ENCODE measurements around the gene DAB2IP. TPM values are rescaled to one million over a fixed set of nuclear protein-coding genes. Genes with fewer than 3 reads are reported as not detected.

DAB2IP gene
- total RNA-seq, 1 experiment from 2014 or later, result 31.0 TPM

DNA sequence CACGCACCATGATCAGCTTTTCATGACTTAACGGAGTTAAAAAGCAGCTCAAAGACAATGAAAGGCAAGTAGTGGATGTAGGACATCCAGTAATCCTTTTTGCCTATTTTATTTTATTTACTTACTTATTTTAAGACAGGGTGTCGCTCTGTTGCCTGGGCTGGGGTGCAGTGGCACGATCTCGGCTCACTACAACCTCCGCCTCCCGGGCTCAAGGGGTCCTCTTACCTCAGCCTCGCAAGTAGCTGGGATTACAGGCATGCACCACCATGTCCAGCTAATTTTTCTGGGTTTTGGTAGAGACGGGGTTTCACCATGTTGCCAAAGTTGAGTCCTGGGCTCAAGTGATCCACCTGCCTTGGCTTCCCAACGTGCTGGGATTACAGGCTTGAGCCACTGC lies 148.9 kb downstream of the DAB2IP start:
- no peaks in the 10 kb centered on the region for H3K36me3 ChIP-seq (ENCODE audit: control insufficient read depth in 1 of 2, insufficient read depth in 2 of 2, low read length in 2 of 2)
- DNase-seq (ENCODE audit: low read depth, low spot score), result no peak
- H2AFZ ChIP-seq (ENCODE audit: low read depth, low read length, poor library complexity, severe bottlenecking), result no peak overlapping the region
- BruUV-seq (replicated peaks), result no TSS peak
- CTCF ChIA-PET, result no interaction called here
- no peak for TF ChIP-seq CEBPB (IDR thresholded peaks at IDR 0.05; ENCODE audit: low read depth)
- no peak for TF ChIP-seq ZFX (IDR thresholded peaks at IDR 0.05)
- TF ChIP-seq POLR2A (IDR thresholded peaks at IDR 0.05; ENCODE audit: borderline replicate concordance, extremely low read depth, insufficient read depth, insufficient read length), result no peak
- TF ChIP-seq, protein P1, sequence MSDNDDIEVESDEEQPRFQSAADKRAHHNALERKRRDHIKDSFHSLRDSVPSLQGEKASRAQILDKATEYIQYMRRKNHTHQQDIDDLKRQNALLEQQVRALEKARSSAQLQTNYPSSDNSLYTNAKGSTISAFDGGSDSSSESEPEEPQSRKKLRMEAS (IDR thresholded peaks at IDR 0.05), result no peak
- no peak for TF ChIP-seq ZNF274 (IDR thresholded peaks at IDR 0.05; ENCODE audit: low read depth, low read length)
- TF ChIP-seq, protein P2, sequence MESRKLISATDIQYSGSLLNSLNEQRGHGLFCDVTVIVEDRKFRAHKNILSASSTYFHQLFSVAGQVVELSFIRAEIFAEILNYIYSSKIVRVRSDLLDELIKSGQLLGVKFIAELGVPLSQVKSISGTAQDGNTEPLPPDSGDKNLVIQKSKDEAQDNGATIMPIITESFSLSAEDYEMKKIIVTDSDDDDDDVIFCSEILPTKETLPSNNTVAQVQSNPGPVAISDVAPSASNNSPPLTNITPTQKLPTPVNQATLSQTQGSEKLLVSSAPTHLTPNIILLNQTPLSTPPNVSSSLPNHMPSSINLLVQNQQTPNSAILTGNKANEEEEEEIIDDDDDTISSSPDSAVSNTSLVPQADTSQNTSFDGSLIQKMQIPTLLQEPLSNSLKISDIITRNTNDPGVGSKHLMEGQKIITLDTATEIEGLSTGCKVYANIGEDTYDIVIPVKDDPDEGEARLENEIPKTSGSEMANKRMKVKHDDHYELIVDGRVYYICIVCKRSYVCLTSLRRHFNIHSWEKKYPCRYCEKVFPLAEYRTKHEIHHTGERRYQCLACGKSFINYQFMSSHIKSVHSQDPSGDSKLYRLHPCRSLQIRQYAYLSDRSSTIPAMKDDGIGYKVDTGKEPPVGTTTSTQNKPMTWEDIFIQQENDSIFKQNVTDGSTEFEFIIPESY (IDR thresholded peaks at IDR 0.05; ENCODE audit: extremely low read depth, insufficient replicate concordance, low read length), result no peak
- no peak for TF ChIP-seq YY1 (IDR thresholded peaks at IDR 0.05; ENCODE audit: extremely low read depth, insufficient replicate concordance, low read depth, low read length)
- TF ChIP-seq, protein P3, sequence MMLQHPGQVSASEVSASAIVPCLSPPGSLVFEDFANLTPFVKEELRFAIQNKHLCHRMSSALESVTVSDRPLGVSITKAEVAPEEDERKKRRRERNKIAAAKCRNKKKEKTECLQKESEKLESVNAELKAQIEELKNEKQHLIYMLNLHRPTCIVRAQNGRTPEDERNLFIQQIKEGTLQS (IDR thresholded peaks at IDR 0.05), result no peak
- no peak for TF ChIP-seq CBX3 (IDR thresholded peaks at IDR 0.05; ENCODE audit: low read depth)
- TF ChIP-seq EGR1 (IDR thresholded peaks at IDR 0.05; ENCODE audit: low read depth), result no peak
- TF ChIP-seq SP1 (IDR thresholded peaks at IDR 0.05; ENCODE audit: low read depth), result no peak
- no peak for TF ChIP-seq EZH2phosphoT487 (IDR thresholded peaks at IDR 0.05; ENCODE audit: borderline replicate concordance)
- no peak for TF ChIP-seq TCF7L2 (IDR thresholded peaks at IDR 0.05; ENCODE audit: borderline replicate concordance, extremely low read depth, insufficient read depth, insufficient read length)
- TF ChIP-seq ELF1 (IDR thresholded peaks at IDR 0.05; ENCODE audit: borderline replicate concordance, low read depth), result no peak
- TF ChIP-seq POLR2AphosphoS5 (IDR thresholded peaks at IDR 0.05; ENCODE audit: low read depth, low read length), result no peak
- no peak for TF ChIP-seq JUND (IDR thresholded peaks at IDR 0.05)
- TF ChIP-seq SRF (IDR thresholded peaks at IDR 0.05; ENCODE audit: low read depth), result no peak
- TF ChIP-seq, protein P4, sequence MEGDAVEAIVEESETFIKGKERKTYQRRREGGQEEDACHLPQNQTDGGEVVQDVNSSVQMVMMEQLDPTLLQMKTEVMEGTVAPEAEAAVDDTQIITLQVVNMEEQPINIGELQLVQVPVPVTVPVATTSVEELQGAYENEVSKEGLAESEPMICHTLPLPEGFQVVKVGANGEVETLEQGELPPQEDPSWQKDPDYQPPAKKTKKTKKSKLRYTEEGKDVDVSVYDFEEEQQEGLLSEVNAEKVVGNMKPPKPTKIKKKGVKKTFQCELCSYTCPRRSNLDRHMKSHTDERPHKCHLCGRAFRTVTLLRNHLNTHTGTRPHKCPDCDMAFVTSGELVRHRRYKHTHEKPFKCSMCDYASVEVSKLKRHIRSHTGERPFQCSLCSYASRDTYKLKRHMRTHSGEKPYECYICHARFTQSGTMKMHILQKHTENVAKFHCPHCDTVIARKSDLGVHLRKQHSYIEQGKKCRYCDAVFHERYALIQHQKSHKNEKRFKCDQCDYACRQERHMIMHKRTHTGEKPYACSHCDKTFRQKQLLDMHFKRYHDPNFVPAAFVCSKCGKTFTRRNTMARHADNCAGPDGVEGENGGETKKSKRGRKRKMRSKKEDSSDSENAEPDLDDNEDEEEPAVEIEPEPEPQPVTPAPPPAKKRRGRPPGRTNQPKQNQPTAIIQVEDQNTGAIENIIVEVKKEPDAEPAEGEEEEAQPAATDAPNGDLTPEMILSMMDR (IDR thresholded peaks at IDR 0.05 in 2 of 3, conservative IDR thresholded peaks at IDR 0.05 in 1 of 3; ENCODE audit: borderline replicate concordance in 1 of 3, insufficient read depth in 1 of 3, low read depth in 2 of 3, low read length in 2 of 3), result no peak
- TF ChIP-seq EZH2 (IDR thresholded peaks at IDR 0.05), result no peak
- no peak for TF ChIP-seq RAD21 (IDR thresholded peaks at IDR 0.05; ENCODE audit: low read depth)
- H3K79me2 ChIP-seq (ENCODE audit: insufficient read depth, low read length), result no peaks in the 10 kb centered on the region
- H3K4me2 ChIP-seq (ENCODE audit: low read length), result no peak overlapping the region
- H4K20me1 ChIP-seq (ENCODE audit: insufficient read depth), result no peaks in the 10 kb centered on the region
- POLR2A ChIA-PET, result no interaction called here
- RAD21 ChIA-PET (ENCODE audit: low non-redundant PET in 1 of 2, low total read pairs in 2 of 2, uncharacterized antibody in 2 of 2, unreplicated experiment in 2 of 2), result no interaction called here
- H3K27ac ChIP-seq (ENCODE audit: low read depth, low read length), result no peak overlapping the region
- no peak overlapping the region for H3K4me3 ChIP-seq (replicated peaks in 1 of 2; ENCODE audit: low read depth in 1 of 2, low read length in 2 of 2)
- peaks cover 20% of the 10 kb centered on the region for H3K27me3 ChIP-seq (ENCODE audit: insufficient read depth, low read length)
- no peaks in the 10 kb centered on the region for H3K4me1 ChIP-seq (ENCODE audit: control insufficient read depth in 1 of 2, insufficient read depth in 2 of 2, low read length in 2 of 2)
- intact Hi-C loops (cut with micrococcal nuclease), result no loop called here
- H3K9me3 ChIP-seq (ENCODE audit: control insufficient read depth in 1 of 2, insufficient read depth in 1 of 2, low read depth in 1 of 2, low read length in 2 of 2), result no peaks in the 10 kb centered on the region
- no peak overlapping the region for H3K9ac ChIP-seq (ENCODE audit: low read length)
- no peak for ATAC-seq
- H3K9me2 ChIP-seq (ENCODE audit: insufficient read depth), result no peaks in the 10 kb centered on the region

Data from HCT116 (cell line).